Neural crest cell (in vitro differentiated cells): ENCODE measurements around the gene GATM. TPM values are rescaled to one million over a fixed set of nuclear protein-coding genes. Genes with fewer than 3 reads are reported as not detected.

Experiments used
- DNase-seq: peaks from one replicate; pipeline ENCODE4 v3.0.0; 2021; ENCODE audit warnings: low read depth, mixed read lengths, low spot score
- H3K27ac Mint-ChIP-seq: one replicate; pipeline ENCODE4 v1.8.0; 2021; ENCODE audit warnings: mild to moderate bottlenecking, mixed read lengths; ENCODE audit not compliant: unreplicated experiment
- H3K27me3 Mint-ChIP-seq: 2 replicates; pipeline ENCODE4 v1.8.0; 2021; ENCODE audit warnings: low read depth, mild to moderate bottlenecking, mixed read lengths
- H3K36me3 Mint-ChIP-seq: 2 replicates; pipeline ENCODE4 v1.8.0; 2021; ENCODE audit warnings: low read depth, mild to moderate bottlenecking, mixed read lengths
- H3K4me1 Mint-ChIP-seq: 2 replicates; pipeline ENCODE4 v1.8.0; 2021; ENCODE audit warnings: mixed read lengths
- H3K4me3 Mint-ChIP-seq: one replicate; pipeline ENCODE4 v1.8.0; 2021; ENCODE audit warnings: mild to moderate bottlenecking, mixed read lengths
- H3K9me3 Mint-ChIP-seq: 2 replicates; pipeline ENCODE4 v1.8.0; 2021; ENCODE audit warnings: mixed read lengths
- CTCF ChIP-seq: fragments of 200-600 bp; sonication (generic); conservative IDR thresholded peaks from 2 replicates; pipeline ENCODE4 v1.5.0; 2021; ENCODE audit warnings: antibody characterized with exemption, mild to moderate bottlenecking
- total RNA-seq: library from RNA; stranded (reverse); gene quantifications from 2 replicates; pipeline ENCODE4 v1.2.1, GENCODE V29; 2021

GATM gene
- total RNA-seq, 1 donor from 2014 or later = 9.7 TPM

DNA sequence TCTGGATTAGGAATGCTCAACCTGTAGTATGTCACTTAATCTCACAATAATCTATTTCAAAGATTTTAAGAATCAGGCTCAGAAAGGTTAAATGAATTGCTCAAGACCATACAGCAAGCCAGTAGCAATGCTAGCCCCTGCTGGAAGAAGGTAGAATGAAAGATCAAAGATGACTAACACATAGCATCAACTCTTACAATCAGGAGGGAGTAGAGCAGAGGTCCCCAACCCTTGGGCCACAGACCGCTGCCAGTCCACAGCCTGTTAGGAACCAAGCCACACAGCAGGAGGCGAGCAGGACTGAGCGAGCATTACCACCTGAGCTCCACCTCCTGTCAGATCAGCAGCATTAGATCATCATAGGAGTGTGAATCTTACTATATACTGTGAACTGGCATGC lies 15.5 kb upstream of the GATM start:
- no peaks in the 10 kb centered on the region for H3K36me3 Mint-ChIP-seq
- no peak for DNase-seq
- H3K27me3 Mint-ChIP-seq = peaks cover 78% of the 10 kb centered on the region
- no peak overlapping the region for H3K4me3 Mint-ChIP-seq
- H3K9me3 Mint-ChIP-seq = no peaks in the 10 kb centered on the region
- peaks cover 4% of the 10 kb centered on the region for H3K4me1 Mint-ChIP-seq
- H3K27ac Mint-ChIP-seq = no peak overlapping the region
- TF ChIP-seq CTCF = no peak

DNA sequence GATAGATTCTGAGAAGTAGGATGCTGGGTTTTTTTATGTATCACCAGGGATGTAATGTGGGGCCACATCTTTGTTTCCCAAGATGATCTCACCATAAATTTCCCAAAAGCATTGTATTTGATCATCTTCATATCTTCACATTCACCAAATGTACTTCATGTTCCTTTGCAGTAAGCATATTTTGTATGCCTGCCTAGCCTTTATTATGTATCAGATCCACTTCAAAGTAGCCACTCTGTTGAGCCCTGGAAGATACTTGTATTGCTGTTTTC lies 14.2 kb upstream of the GATM start:
- no peak overlapping the region for H3K4me3 Mint-ChIP-seq
- no peaks in the 10 kb centered on the region for H3K9me3 Mint-ChIP-seq
- no peak for DNase-seq
- no peak overlapping the region for H3K27ac Mint-ChIP-seq
- TF ChIP-seq CTCF = no peak
- no peaks in the 10 kb centered on the region for H3K36me3 Mint-ChIP-seq
- H3K27me3 Mint-ChIP-seq = peaks cover 83% of the 10 kb centered on the region
- peaks cover 4% of the 10 kb centered on the region for H3K4me1 Mint-ChIP-seq

GRCh38 chr15:45391746-45392583 lies 13.6 kb upstream of the GATM start:
- no peak for TF ChIP-seq CTCF
- no peak for DNase-seq
- Mint-ChIP-seq H3K27ac (no peak overlapping the region), H3K36me3 (no peaks in the 10 kb centered on the region), H3K9me3 (no peaks in the 10 kb centered on the region), H3K4me1 (peaks cover 4% of the 10 kb centered on the region), H3K4me3 (no peak overlapping the region), H3K27me3 (peaks cover 84% of the 10 kb centered on the region)

DNA sequence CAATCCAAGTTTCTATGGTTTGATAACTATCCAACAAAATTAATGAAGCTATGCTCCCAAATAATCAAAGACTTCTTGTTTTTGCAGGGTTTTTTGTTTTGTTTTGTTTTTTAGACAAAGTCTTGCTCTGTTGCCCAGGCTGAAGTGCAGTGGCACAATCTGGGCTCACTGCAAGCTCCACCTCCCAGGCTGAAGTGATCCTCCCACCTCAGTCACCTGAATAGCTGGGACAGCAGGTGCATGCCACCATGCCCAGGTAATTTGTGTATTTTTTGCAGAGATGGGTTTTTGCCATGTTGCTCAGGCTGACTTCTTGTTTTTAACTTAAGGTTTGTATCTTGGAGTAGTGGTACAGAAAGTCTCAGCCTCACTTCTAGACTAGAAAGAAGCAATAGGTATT lies 11.0 kb upstream of the GATM start:
- H3K4me1 Mint-ChIP-seq = no peaks in the 10 kb centered on the region
- DNase-seq = no peak
- H3K27me3 Mint-ChIP-seq = peaks cover 85% of the 10 kb centered on the region
- H3K4me3 Mint-ChIP-seq = no peak overlapping the region
- no peak for TF ChIP-seq CTCF
- no peaks in the 10 kb centered on the region for H3K36me3 Mint-ChIP-seq
- no peak overlapping the region for H3K27ac Mint-ChIP-seq
- H3K9me3 Mint-ChIP-seq = no peaks in the 10 kb centered on the region

DNA sequence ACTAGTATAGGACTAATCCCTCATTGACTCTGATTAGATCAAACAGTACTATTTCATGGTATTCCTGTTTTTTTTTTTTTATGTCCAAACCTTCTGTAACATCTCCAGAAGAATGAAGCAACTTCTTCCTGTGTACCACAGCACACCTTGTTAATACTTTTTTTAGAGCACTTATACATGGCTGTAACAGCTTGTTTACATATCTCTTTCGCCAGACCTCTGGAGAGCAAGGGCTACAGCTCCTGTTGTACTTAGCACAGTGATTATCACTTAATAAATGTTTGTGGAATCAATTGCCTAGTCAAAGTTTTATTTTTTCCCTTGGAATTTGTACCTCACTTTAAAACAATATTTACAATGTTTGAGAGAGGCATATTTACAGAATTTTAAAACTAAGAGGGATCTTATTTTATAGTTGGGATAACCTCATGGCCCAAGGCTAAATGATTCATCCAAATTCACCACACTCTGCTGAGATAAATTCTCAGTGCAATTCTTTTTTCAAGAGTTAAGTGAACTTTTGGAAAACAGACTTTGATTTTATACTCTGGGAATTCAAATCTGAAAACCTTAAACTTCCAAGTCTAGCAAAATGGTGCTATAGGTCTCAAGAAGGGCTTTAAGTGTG lies 9.2 kb upstream of the GATM start:
- TF ChIP-seq CTCF = no peak
- Mint-ChIP-seq H3K9me3 (no peaks in the 10 kb centered on the region), H3K36me3 (no peaks in the 10 kb centered on the region), H3K27me3 (peaks cover 85% of the 10 kb centered on the region), H3K4me1 (no peaks in the 10 kb centered on the region), H3K27ac (no peak overlapping the region), H3K4me3 (no peak overlapping the region)
- no peak for DNase-seq
